Urinary bladder (tissue), 4 donors: ENCODE data around the gene RFNG. TPM values are rescaled to one million over a fixed set of nuclear protein-coding genes. Genes with fewer than 3 reads are reported as not detected.

ENCODE experiments used
- DNase-seq: peaks from one replicate; pipeline ENCODE4 v3.0.0-alpha.2; 2015; ENCODE audit errors: extremely low spot score
- H3K27ac ChIP-seq: one replicate; pipeline ENCODE4 v1.5.1; 2013; ENCODE audit warnings: low read depth, mild to moderate bottlenecking, moderate library complexity
- H3K36me3 ChIP-seq: one replicate; pipeline ENCODE4 v1.6.1; 2013; ENCODE audit warnings: mild to moderate bottlenecking, moderate library complexity; ENCODE audit not compliant: insufficient read depth
- H3K4me1 ChIP-seq: one replicate; pipeline ENCODE4 v1.6.1; 2013; ENCODE audit warnings: mild to moderate bottlenecking, moderate library complexity; ENCODE audit not compliant: insufficient read depth
- H3K4me3 ChIP-seq: one replicate; pipeline ENCODE4 v1.5.1; 2013; ENCODE audit warnings: low read depth, low read length
- WGBS: extraction: QIAGEN DNeasy Blood & Tissue Kit; methylation state at CpG from one replicate; pipeline ENCODE4 v1.1.7; 2013; 5-methylcytosine and 5-hydroxymethylcytosine counted together
- polyA plus RNA-seq: library from polyadenylated mRNA; stranded (reverse); fragments of 200-250 nt; gene quantifications from one replicate; pipeline ENCODE4 v1.2.3, GENCODE V29; 2013
- total RNA-seq: library from RNA; depleted of rRNA; stranded (reverse); fragments of >200 nt; gene quantifications from one replicate; pipeline ENCODE4 v1.2.3, GENCODE V29; 2014
- donor health status: healthy with polysubstance abuse.
- donor health status: healthy.

RFNG gene
- total and polyA plus RNA-seq, 2 donors = 16.5 to 47.0 TPM

GRCh38 chr17:82085031-82085861 lies 33.6 kb upstream of the RFNG start:
- peaks cover 34% of the 10 kb centered on the region for H3K36me3 ChIP-seq
- 89% methylated on average over 49 of the region's 49 CpGs for WGBS
- no peak overlapping the region for H3K27ac ChIP-seq
- DNase-seq = no peak
- H3K4me3 ChIP-seq = no peak overlapping the region
- no peaks in the 10 kb centered on the region for H3K4me1 ChIP-seq

- Histone ChIP-seq H3K4me1 (no peaks in the 10 kb centered on the region), H3K4me3 (no peak overlapping the region), H3K27ac (no peak overlapping the region), H3K36me3 (peaks cover 34% of the 10 kb centered on the region)
- no peak for DNase-seq
- 93% methylated on average over 31 of the region's 31 CpGs for WGBS
Measured at GRCh38 chr17:82084373-82085030, 32.9 kb upstream of the RFNG start.

DNA sequence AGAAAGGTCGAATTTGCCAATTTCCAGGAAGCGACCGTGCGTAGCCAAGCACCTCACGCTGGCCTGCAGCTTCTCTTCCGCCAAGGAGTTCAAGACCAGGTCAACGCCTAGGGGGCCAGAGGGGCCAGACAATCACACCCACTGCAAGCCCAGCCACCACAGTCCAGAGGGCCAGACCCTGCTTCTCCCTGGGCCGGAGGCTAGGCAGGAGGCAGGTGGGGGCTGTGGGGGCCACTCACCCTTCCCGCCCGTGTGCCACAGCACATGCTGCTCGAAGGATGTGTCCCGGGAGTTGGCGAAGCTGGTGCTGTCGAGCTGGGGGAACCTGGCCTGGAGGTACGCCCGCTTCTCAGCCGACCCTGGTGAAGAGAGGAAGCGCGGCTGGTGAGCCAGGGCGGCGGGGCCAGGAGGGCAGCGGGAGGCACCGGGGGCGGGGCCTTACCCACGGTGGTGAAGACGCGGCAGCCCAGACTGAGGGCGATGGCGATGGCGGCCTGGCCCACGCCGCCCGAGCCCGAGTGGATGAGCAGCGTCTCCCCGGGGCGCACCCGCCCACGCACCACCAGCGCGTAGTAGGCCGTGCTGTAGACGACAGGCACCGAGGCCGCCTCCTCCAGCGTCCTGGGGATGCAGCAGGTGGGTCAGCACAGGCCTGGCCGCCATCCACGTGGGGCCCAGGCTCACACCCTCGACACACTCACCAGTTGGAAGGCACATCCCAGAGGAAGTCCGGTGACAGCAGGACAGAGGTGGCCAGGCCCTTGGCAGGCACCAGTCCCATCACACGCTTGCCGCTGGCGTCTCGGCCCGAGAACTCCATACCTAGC lies 32.1 kb upstream of the RFNG start:
- Histone ChIP-seq H3K27ac (no peak overlapping the region), H3K4me1 (no peaks in the 10 kb centered on the region), H3K4me3 (no peak overlapping the region), H3K36me3 (peaks cover 36% of the 10 kb centered on the region)
- 93% methylated on average over 55 of the region's 55 CpGs for WGBS
- no peak for DNase-seq

- DNase-seq = no peak
- no peak overlapping the region for H3K27ac ChIP-seq
- H3K36me3 ChIP-seq = peaks cover 36% of the 10 kb centered on the region
- 93% methylated on average over 24 of the region's 24 CpGs for WGBS
- H3K4me3 ChIP-seq = no peak overlapping the region
- H3K4me1 ChIP-seq = no peaks in the 10 kb centered on the region
Measured at GRCh38 chr17:82083009-82083408, 31.4 kb upstream of the RFNG start.

GRCh38 chr17:82082456-82082855 lies 30.8 kb upstream of the RFNG start:
- Histone ChIP-seq H3K36me3 (peaks cover 35% of the 10 kb centered on the region), H3K4me3 (no peak overlapping the region), H3K27ac (no peak overlapping the region), H3K4me1 (no peaks in the 10 kb centered on the region)
- no peak for DNase-seq
- WGBS = 94% methylated on average over 19 of the region's 19 CpGs

DNA sequence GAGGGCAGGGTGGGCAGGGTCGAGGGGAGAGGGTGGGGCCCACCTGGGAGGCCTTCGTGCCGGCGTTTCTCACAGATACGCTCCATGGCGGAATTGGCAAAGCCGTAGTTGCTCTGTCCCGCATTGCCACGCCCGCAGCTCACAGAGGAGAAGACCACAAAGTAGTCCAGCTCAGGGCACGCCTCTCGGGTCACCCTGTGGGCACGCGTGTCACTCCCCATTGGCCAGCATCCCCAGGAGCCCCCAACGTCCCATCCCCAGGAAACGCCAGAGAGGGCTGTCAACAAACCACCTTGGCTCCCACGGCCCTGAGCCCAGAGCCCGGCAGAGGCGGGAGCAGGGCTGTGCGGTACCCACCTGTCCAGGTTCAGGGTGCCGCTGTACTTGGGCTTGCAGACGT lies 30.4 kb upstream of the RFNG start:
- 87% methylated on average over 22 of the region's 22 CpGs for WGBS
- H3K4me3 ChIP-seq = no peak overlapping the region
- no peak overlapping the region for H3K27ac ChIP-seq
- no peak for DNase-seq
- no peaks in the 10 kb centered on the region for H3K4me1 ChIP-seq
- H3K36me3 ChIP-seq = peaks cover 32% of the 10 kb centered on the region

GRCh38 chr17:82081546-82081945 lies 29.9 kb upstream of the RFNG start:
- no peaks in the 10 kb centered on the region for H3K4me1 ChIP-seq
- peaks cover 32% of the 10 kb centered on the region for H3K36me3 ChIP-seq
- no peak overlapping the region for H3K4me3 ChIP-seq
- no peak overlapping the region for H3K27ac ChIP-seq
- 89% methylated on average over 20 of the region's 20 CpGs for WGBS
- no peak for DNase-seq

DNA sequence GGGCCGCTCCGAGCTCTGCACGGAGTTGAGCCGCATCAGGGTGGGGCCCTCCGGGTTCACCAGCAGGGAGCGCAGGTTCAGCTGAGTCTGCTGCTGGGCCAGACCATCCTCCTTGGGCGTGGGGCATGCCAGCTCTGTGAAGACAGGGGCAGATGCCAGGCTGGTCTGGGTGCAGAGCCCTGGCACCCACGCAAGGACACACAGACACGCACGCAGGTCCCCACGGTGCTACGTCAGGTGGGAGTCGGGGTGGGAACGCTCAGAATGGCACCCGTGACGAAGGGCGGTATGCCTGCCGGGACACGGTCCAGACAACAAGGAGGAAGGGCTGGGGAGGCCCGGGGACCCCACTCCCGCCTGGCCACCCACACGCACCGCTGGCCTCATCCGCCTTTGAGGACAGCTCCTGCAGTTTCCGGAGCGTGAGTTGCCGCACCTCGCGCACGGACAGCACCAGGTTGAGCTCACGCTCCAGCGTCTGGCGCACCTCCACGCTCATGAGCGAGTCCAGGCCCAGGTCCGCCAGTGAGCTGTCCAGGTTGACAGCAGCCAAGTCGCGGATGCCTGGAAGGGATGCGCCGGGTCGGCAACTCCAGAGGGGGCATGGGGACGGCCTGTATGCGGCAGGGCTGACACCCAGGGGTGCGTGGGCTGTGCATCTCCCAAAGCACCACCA lies 29.3 kb upstream of the RFNG start:
- H3K4me1 ChIP-seq = no peaks in the 10 kb centered on the region
- H3K4me3 ChIP-seq = no peak overlapping the region
- H3K36me3 ChIP-seq = peaks cover 28% of the 10 kb centered on the region
- H3K27ac ChIP-seq = no peak overlapping the region
- DNase-seq = no peak
- 92% methylated on average over 44 of the region's 44 CpGs for WGBS

GRCh38 chr17:82080048-82080788 lies 28.6 kb upstream of the RFNG start:
- peaks cover 23% of the 10 kb centered on the region for H3K36me3 ChIP-seq
- no peak overlapping the region for H3K27ac ChIP-seq
- no peaks in the 10 kb centered on the region for H3K4me1 ChIP-seq
- H3K4me3 ChIP-seq = no peak overlapping the region
- DNase-seq = no peak
- 88% methylated on average over 36 of the region's 36 CpGs for WGBS

DNA sequence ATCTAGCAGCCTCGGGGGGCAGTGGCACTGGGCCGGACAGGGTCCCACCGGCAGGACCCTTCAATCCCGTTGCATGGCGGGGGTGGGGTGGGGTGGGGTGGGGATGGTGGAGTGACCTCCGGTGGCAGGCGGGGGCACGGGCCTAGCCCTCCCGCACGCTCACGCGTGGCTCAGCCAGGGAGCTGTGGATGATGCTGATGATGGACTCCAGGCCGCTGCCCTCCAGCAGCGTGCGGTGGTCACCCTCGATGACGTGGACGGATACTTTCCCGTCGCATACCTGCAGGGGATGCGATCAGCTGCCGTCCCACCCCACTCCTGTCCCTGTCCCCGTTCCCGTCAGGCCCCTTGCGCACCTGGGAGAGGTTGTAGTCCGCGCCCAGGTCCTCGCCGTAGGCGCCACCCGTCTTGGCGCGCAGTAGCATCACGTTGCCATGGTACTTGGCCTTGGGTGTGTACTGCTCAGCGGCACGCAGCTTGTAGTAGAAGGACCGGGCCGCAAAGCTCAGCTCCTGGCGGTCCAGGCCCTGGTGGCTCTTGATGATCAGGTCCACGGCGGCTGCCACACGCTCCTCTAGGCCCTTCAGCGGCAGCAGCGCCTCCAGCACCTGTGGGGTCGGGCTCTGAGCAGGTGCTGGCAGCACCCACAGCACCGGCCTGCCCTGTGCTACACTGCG lies 27.5 kb upstream of the RFNG start:
- Histone ChIP-seq H3K27ac (no peak overlapping the region), H3K4me1 (no peaks in the 10 kb centered on the region), H3K36me3 (peaks cover 21% of the 10 kb centered on the region), H3K4me3 (no peak overlapping the region)
- 92% methylated on average over 47 of the region's 47 CpGs for WGBS
- DNase-seq = no peak

- 93% methylated on average over 18 of the region's 18 CpGs for WGBS
- DNase-seq = no peak
- H3K36me3 ChIP-seq = peaks cover 14% of the 10 kb centered on the region
- H3K4me1 ChIP-seq = no peaks in the 10 kb centered on the region
- no peak overlapping the region for H3K4me3 ChIP-seq
- H3K27ac ChIP-seq = no peak overlapping the region
Measured at GRCh38 chr17:82078433-82078832, 26.8 kb upstream of the RFNG start.

DNA sequence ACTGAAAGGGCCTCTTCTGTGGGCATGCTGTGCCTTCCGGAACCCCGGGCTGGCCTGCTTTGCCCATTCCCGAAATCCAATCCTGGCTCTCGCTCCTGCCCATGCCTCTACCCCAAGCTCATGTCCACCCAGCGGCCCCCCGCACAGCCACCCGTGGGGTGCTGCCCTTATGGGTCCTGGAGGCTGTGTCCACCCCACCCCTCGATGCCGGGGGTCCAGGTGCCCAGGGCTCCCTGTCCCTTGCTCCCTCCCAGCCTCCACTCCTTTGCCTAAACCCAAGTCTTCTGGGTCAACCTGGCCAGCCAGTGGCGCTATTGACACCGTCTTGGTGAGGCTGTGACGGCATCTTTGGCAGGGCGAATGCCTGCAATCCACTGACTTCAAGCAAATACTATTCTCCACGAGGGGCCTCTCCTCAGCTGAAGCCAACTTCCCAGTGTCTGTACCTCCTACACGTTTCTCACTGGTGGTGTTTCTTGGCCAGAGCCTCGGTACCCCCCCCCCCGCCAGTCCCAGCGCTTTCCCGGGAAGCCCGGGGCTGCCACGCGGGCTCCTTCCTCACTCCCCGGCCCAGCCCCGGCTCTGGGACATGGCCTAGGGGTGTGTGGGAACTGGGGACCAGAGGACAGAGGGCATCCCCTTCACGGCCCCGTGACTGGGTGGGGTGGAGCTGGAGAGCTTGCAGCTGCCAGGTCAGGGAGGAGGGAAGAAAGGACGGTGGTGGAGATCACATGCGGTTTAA lies 26.2 kb upstream of the RFNG start:
- Histone ChIP-seq H3K4me3 (no peak overlapping the region), H3K27ac (no peak overlapping the region), H3K36me3 (peaks cover 12% of the 10 kb centered on the region), H3K4me1 (no peaks in the 10 kb centered on the region)
- DNase-seq = peak; percentile 15
- 61% methylated on average over 28 of the region's 28 CpGs for WGBS
